Thyroid gland (tissue), 4 donors: Measurements from ENCODE around the gene PTMS. TPM values are rescaled to one million over a fixed set of nuclear protein-coding genes. Genes with fewer than 3 reads are reported as not detected.

Experiments
- DNase-seq, 2 donors: peaks; one replicate each; pipeline ENCODE4 v3.0.0-alpha.2; 2019
- H3K27ac ChIP-seq, 3 donors: fragments of 200-600 bp; sonication (generic); 1 replicate in 2 of 3; 2 replicates in 1 of 3; pipeline ENCODE4 v1.5.1; 2016 to 2019; ENCODE audit warnings: mild to moderate bottlenecking in 1 of 3, moderate library complexity in 1 of 3
- H3K27me3 ChIP-seq: fragments of 200-600 bp; sonication (generic); one replicate; pipeline ENCODE4 v1.5.1; 2019
- H3K36me3 ChIP-seq, 2 donors: fragments of 200-600 bp; sonication (generic); one replicate each; pipeline ENCODE4 v1.5.1; 2016 to 2019
- H3K4me1 ChIP-seq, 2 donors: fragments of 200-600 bp; sonication (generic); one replicate each; pipeline ENCODE4 v1.5.1; 2017 to 2019
- H3K4me3 ChIP-seq, 3 donors: fragments of 200-600 bp; sonication (generic); replicated peaks in 1 of 3; 1 replicate in 2 of 3; 2 replicates in 1 of 3; pipeline ENCODE4 v1.5.1; 2016; ENCODE audit warnings: mild to moderate bottlenecking in 1 of 3
- H3K9me3 ChIP-seq: fragments of 200-600 bp; sonication (generic); one replicate; pipeline ENCODE4 v1.5.1; 2017
- CTCF ChIP-seq, 6 experiments: fragments of 200-600 bp in 3 of 6; fragments of 450-650 bp in 3 of 6; sonication (generic) in 3 of 6; IDR thresholded peaks; one replicate each; pipeline ENCODE4 v1.5.1; 2016 to 2019; ENCODE audit warnings: antibody characterized with exemption in 6 of 6, mild to moderate bottlenecking in 2 of 6, inconsistent platforms in 1 of 6, moderate library complexity in 1 of 6
- POLR2A ChIP-seq, 2 donors: fragments of 450-650 bp; IDR thresholded peaks; one replicate each; pipeline ENCODE4 v1.6.1; 2017; ENCODE audit warnings: antibody characterized with exemption in 2 of 2, mild to moderate bottlenecking in 2 of 2, moderate library complexity in 1 of 2
- WGBS, 2 donors: methylation state at CpG; one replicate each; pipeline ENCODE4 v1.1.5; 2017; 5-methylcytosine and 5-hydroxymethylcytosine counted together
- intact Hi-C: fragments of 100-400 bp; cut with DNase I; formaldehyde crosslinking; loops from one replicate; pipeline ENCODE4 v1.15.1; 2023
- total RNA-seq, 4 donors: library from RNA; depleted of rRNA; stranded (reverse); fragments of >200 nt; gene quantifications; one replicate each; pipeline ENCODE4 v1.2.3, GENCODE V29; 2016

The PTMS gene
- total RNA-seq, 4 donors from 2014 or later, result 60.0 to 186 (median 103) TPM

DNA sequence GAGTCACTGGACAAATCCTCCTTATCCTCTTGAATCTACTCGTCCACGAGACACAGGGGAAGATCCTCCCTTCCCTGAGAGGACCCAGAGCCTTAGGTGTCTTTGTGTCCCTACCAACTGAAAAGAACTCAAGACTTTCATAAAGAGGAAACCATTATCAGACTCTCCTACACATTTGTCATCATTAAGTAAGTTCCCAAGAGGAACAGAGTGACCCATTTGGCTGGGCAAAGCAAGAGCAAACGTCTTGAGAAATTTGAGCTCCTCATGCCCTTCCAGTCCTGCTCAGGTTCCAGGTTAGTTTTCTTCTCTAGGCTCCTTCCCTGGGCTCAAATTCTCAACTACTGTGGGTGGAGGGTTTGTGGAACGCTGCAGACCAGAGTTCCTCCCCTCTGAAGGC lies 18.9 kb upstream of the PTMS start:
- intact Hi-C loops, result no loop called here
- DNase-seq, result no peak
- no peak overlapping the region for H3K27ac ChIP-seq
- no peak overlapping the region for H3K4me3 ChIP-seq
- peaks cover 38 to 45% of the 10 kb centered on the region in 2 donors for H3K36me3 ChIP-seq
- H3K4me1 ChIP-seq, result peaks cover 2 to 7% of the 10 kb centered on the region in 2 donors
- no peaks in the 10 kb centered on the region for H3K9me3 ChIP-seq
- TF ChIP-seq POLR2A (IDR thresholded peaks at IDR 0.05) (no peak), CTCF (IDR thresholded peaks at IDR 0.05) (no peak)
- 74 to 81% methylated on average over 4 of the region's 4 CpGs for WGBS, 2 donors
- no peaks in the 10 kb centered on the region for H3K27me3 ChIP-seq

DNA sequence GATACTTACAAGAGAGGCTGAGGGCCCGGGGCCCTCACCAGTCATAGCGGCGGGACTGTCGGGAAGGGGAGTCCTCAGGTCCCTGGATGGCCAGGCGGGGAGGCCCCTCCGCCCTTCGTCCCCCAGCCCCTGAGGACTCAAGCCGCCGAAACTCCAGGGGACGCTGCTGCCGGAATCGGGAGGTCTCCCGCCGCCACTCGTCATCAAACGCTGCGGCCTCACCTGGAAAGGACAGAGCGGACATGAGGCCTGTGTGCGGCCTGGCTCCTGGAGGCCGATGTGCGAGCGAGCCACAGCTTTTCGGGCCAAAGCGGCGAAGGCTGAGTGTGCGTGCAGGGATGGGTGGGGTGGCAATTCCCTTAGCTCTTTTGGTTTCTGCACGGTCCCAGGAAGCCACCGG lies 17.4 kb upstream of the PTMS start:
- 94 to 96% methylated on average over 16 to 21 of the region's 28 CpGs for WGBS, 2 donors
- TF ChIP-seq CTCF (IDR thresholded peaks at IDR 0.05), result no peak
- no peak for TF ChIP-seq POLR2A (IDR thresholded peaks at IDR 0.05)
- intact Hi-C loops, result no loop called here
- no peak overlapping the region for H3K4me3 ChIP-seq
- no peak for DNase-seq
- H3K9me3 ChIP-seq, result no peaks in the 10 kb centered on the region
- peaks cover 4 to 10% of the 10 kb centered on the region in 2 donors for H3K4me1 ChIP-seq
- H3K27ac ChIP-seq, result no peak overlapping the region
- H3K36me3 ChIP-seq, result peaks cover 38 to 45% of the 10 kb centered on the region in 2 donors
- no peaks in the 10 kb centered on the region for H3K27me3 ChIP-seq

DNA sequence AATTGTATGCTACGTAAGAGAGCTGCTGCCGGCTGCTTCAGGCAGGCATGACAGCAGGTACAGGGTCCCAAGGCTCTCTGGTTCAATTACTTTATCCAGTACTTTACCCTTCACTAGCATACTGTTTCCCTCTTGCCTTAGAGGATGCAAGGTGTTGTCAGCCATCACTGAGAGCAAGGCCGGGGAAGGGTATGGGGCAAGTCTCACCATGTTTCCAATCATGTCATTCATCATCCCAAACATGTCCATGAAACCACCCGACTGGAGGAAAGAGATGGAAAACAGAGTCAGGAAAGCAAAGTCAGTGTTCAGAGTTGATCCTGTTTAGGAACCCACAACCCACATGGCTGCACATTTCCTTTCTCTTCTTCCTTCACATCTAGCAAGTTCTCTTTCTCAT lies 15.7 kb upstream of the PTMS start:
- intact Hi-C loops, result no loop called here
- H3K36me3 ChIP-seq, result peaks cover 38 to 45% of the 10 kb centered on the region in 2 donors
- no peak for TF ChIP-seq POLR2A (IDR thresholded peaks at IDR 0.05)
- TF ChIP-seq CTCF (IDR thresholded peaks at IDR 0.05), result no peak

GRCh38 chr12:6751767-6752166 lies 14.4 kb upstream of the PTMS start:
- Histone ChIP-seq H3K9me3 (no peaks in the 10 kb centered on the region), H3K27ac (peak overlapping the region in 1 of 3 donors; percentile 99), H3K36me3 (peaks cover 38 to 44% of the 10 kb centered on the region in 2 donors), H3K4me1 (peaks cover 4 to 16% of the 10 kb centered on the region in 2 donors), H3K4me3 (no peak overlapping the region), H3K27me3 (no peaks in the 10 kb centered on the region)
- no peak for DNase-seq
- 80 to 88% methylated on average over 7 of the region's 7 CpGs for WGBS, 2 donors
- intact Hi-C loops, result no loop called here
- TF ChIP-seq CTCF (IDR thresholded peaks at IDR 0.05) (no peak), POLR2A (IDR thresholded peaks at IDR 0.05) (no peak)

More for the DNA sequence above, 15.7 kb upstream of the PTMS start:
- Histone ChIP-seq H3K9me3 (no peaks in the 10 kb centered on the region), H3K4me1 (peaks cover 4 to 16% of the 10 kb centered on the region in 2 donors), H3K4me3 (no peak overlapping the region), H3K27me3 (no peaks in the 10 kb centered on the region), H3K27ac (no peak overlapping the region)
- WGBS, 2 donors, result 90 to 92% methylated on average over 3 to 4 of the region's 4 CpGs
- DNase-seq, result no peak

DNA sequence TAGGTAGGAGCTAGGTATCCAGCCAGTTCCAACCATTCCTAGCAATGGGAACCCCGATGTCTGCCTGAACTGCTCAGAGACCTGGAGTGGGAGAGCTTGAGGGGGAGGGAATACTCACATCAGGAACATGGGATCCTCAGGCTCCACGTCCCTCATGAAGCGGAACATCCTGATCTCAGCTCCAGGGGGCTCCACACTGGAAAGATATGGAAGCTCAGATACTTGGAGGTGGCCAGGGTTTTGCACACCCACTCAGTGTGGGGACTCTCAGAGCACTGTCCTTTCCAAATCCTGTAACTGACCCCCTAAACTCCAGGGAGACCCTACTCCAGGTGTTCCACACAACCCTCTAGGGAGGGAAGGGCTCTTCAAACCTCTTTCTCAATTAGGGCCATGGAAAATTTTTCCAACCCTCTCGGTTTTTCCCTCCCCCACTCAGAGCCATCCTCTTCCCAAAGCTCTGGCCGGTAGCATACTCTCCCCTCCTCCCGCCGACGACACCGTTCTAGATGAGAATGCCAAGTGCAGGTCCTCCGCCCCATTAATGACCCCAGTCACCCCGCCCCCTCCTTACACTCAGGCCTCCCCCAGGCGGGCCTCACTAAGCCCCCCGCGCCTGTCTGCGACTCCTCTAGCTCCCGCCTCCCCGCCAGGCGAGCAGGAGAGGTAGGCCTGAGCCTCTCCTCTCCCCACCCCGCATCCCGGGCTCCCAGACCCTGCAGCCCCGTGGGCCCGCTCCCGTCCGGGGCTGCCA lies 13.8 kb upstream of the PTMS start:
- peak; percentile 47 to 60 for DNase-seq
- 8 to 9% methylated on average over 10 to 15 of the region's 24 CpGs for WGBS, 2 donors

More for the DNA sequence above, 13.8 kb upstream of the PTMS start:
- intact Hi-C loops, result no loop called here
- peaks cover 37 to 39% of the 10 kb centered on the region in 2 donors for H3K36me3 ChIP-seq
- peak overlapping the region; percentile 98 to 99 (median 99) for H3K27ac ChIP-seq
- H3K9me3 ChIP-seq, result no peaks in the 10 kb centered on the region
- no peaks in the 10 kb centered on the region for H3K27me3 ChIP-seq
- TF ChIP-seq POLR2A (IDR thresholded peaks at IDR 0.05) (no peak), CTCF (IDR thresholded peaks at IDR 0.05) (no peak)
- H3K4me1 ChIP-seq, result peaks cover 4 to 16% of the 10 kb centered on the region in 2 donors
- H3K4me3 ChIP-seq, result peak overlapping the region; percentile 63 to 96 (median 86)
